Endothelial cell (in vitro differentiated cells): ENCODE measurements around the gene DOCK4. TPM values are rescaled to one million over a fixed set of nuclear protein-coding genes. Genes with fewer than 3 reads are reported as not detected.

ENCODE experiments used
- DNase-seq: peaks from one replicate; pipeline ENCODE4 v3.0.0; 2021; ENCODE audit warnings: low spot score
- H3K27ac Mint-ChIP-seq: one replicate; pipeline ENCODE4 v1.8.0; 2021; ENCODE audit warnings: mixed read lengths, inconsistent platforms; ENCODE audit not compliant: unreplicated experiment
- H3K27me3 Mint-ChIP-seq: one replicate; pipeline ENCODE4 v1.8.0; 2021; ENCODE audit warnings: mild to moderate bottlenecking, moderate library complexity, mixed read lengths, inconsistent platforms; ENCODE audit not compliant: unreplicated experiment
- H3K36me3 Mint-ChIP-seq: one replicate; pipeline ENCODE4 v1.8.0; 2021; ENCODE audit warnings: mild to moderate bottlenecking, low read depth, mixed read lengths, inconsistent platforms; ENCODE audit not compliant: unreplicated experiment
- H3K4me1 Mint-ChIP-seq: one replicate; pipeline ENCODE4 v1.8.0; 2021; ENCODE audit warnings: mild to moderate bottlenecking, mixed read lengths, inconsistent platforms; ENCODE audit not compliant: unreplicated experiment
- H3K4me3 Mint-ChIP-seq: one replicate; pipeline ENCODE4 v1.8.0; 2021; ENCODE audit warnings: mild to moderate bottlenecking, mixed read lengths, inconsistent platforms; ENCODE audit not compliant: unreplicated experiment
- H3K9me3 Mint-ChIP-seq: one replicate; pipeline ENCODE4 v1.8.0; 2021; ENCODE audit warnings: mixed read lengths, inconsistent platforms; ENCODE audit not compliant: unreplicated experiment
- total RNA-seq: library from RNA; stranded (reverse); fragmentation: NEBNext Ultra II Directional; extraction: Animal tissue kit (Norgen Biotek cat#: 25700); gene quantifications from one replicate; pipeline ENCODE4 v1.2.1, GENCODE V29; 2021; ENCODE audit not compliant: unreplicated experiment
- TF ChIP-seq, protein P1 (sequence below): fragments of 200-600 bp; sonication (generic); IDR thresholded peaks from one replicate; pipeline ENCODE4 v1.5.0; 2021; ENCODE audit warnings: antibody characterized with exemption; ENCODE audit not compliant: unreplicated experiment

Gene DOCK4
- total RNA-seq, 1 donor from 2014 or later: 99.2 TPM

DNA sequence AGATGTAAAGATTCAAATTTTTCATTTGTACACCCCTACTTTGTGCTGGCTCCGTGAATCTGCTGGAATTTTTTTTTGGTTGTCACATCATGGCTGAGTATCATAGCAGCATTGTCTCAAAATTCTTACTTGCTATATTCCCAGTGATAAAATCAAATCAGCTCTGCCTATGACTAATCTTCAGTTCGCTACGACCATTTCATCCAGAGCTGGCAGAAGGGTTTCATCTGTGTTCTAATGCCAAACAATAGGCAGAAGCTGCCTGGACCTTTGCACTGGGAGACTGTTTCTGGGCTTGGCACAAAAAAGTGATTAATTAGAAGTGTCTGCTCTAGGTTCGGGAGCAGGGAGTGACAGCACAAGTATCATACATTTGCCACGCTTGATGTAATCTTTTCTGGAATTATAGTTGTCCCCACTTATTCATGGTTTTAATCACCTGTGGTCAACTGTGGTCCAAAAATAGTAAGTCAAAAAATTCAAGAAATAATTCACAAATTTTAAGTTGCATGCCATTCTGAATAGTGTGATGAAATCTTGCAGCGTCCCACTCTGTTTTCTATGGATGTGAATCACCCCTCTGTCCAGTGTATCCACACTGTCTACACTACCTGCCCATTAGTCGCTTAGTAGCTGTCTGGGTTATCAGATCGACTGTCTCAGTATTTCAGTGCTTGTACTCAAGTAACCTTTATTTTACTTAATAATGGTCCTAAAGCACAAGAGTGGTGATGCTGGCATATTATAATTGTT is 523.4 kb downstream of the DOCK4 start:
- TF ChIP-seq, protein P1, sequence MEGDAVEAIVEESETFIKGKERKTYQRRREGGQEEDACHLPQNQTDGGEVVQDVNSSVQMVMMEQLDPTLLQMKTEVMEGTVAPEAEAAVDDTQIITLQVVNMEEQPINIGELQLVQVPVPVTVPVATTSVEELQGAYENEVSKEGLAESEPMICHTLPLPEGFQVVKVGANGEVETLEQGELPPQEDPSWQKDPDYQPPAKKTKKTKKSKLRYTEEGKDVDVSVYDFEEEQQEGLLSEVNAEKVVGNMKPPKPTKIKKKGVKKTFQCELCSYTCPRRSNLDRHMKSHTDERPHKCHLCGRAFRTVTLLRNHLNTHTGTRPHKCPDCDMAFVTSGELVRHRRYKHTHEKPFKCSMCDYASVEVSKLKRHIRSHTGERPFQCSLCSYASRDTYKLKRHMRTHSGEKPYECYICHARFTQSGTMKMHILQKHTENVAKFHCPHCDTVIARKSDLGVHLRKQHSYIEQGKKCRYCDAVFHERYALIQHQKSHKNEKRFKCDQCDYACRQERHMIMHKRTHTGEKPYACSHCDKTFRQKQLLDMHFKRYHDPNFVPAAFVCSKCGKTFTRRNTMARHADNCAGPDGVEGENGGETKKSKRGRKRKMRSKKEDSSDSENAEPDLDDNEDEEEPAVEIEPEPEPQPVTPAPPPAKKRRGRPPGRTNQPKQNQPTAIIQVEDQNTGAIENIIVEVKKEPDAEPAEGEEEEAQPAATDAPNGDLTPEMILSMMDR: no peak
- Mint-ChIP-seq H3K27ac (no peak overlapping the region), H3K4me1 (no peaks in the 10 kb centered on the region), H3K4me3 (no peak overlapping the region), H3K36me3 (no peaks in the 10 kb centered on the region), H3K27me3 (no peaks in the 10 kb centered on the region), H3K9me3 (no peaks in the 10 kb centered on the region)
- no peak for DNase-seq

GRCh38 chr7:111681242-111681641 is 525.0 kb downstream of the DOCK4 start:
- H3K27me3 Mint-ChIP-seq: no peaks in the 10 kb centered on the region
- no peak overlapping the region for H3K4me3 Mint-ChIP-seq
- no peak for DNase-seq
- H3K4me1 Mint-ChIP-seq: no peaks in the 10 kb centered on the region
- no peak overlapping the region for H3K27ac Mint-ChIP-seq
- H3K9me3 Mint-ChIP-seq: no peaks in the 10 kb centered on the region
- TF ChIP-seq, protein P1: no peak
- H3K36me3 Mint-ChIP-seq: no peaks in the 10 kb centered on the region

GRCh38 chr7:111678986-111679385 is 527.2 kb downstream of the DOCK4 start:
- Mint-ChIP-seq H3K27ac (no peak overlapping the region), H3K4me1 (no peaks in the 10 kb centered on the region), H3K4me3 (no peak overlapping the region), H3K9me3 (no peaks in the 10 kb centered on the region), H3K36me3 (no peaks in the 10 kb centered on the region), H3K27me3 (no peaks in the 10 kb centered on the region)
- TF ChIP-seq, protein P1: no peak
- no peak for DNase-seq

DNA sequence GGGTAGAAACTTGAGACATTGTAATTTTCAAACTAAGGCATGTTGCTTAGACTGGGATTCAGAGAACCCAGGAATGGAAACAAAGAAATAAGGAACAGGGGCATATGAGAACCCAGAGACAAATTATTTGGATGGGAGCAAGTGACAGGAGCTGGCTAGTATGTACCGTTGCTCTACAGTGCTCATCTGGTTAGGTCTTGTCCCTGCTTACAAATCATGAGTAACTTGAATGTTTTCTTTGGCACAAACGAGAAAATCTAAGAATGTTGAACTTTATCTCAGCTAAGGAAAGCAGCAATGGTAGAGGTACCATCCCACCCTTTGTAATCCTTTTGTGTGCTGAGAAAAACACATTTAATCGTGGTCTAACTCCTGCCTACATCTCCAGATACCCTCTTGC is 527.9 kb downstream of the DOCK4 start:
- TF ChIP-seq, protein P1: no peak
- no peaks in the 10 kb centered on the region for H3K9me3 Mint-ChIP-seq
- H3K27me3 Mint-ChIP-seq: no peaks in the 10 kb centered on the region
- H3K4me3 Mint-ChIP-seq: no peak overlapping the region
- no peaks in the 10 kb centered on the region for H3K4me1 Mint-ChIP-seq
- no peaks in the 10 kb centered on the region for H3K36me3 Mint-ChIP-seq
- no peak overlapping the region for H3K27ac Mint-ChIP-seq
- no peak for DNase-seq

GRCh38 chr7:111677848-111678247 is 528.4 kb downstream of the DOCK4 start:
- H3K4me3 Mint-ChIP-seq: no peak overlapping the region
- H3K4me1 Mint-ChIP-seq: no peaks in the 10 kb centered on the region
- TF ChIP-seq, protein P1: no peak
- H3K27ac Mint-ChIP-seq: no peak overlapping the region
- no peak for DNase-seq
- no peaks in the 10 kb centered on the region for H3K36me3 Mint-ChIP-seq
- H3K27me3 Mint-ChIP-seq: no peaks in the 10 kb centered on the region
- H3K9me3 Mint-ChIP-seq: no peaks in the 10 kb centered on the region
